ENCODE results near the gene KDM6A. TPM values are rescaled to one million over a fixed set of nuclear protein-coding genes. Genes with fewer than 3 reads are reported as not detected.
"Not testable (repeated sequence)": the region's sequence is repeated elsewhere in the genome, so short reads cannot be mapped to it uniquely, and the experiment has no call there.

The KDM6A gene
- total and polyA plus RNA-seq, 2 donors (not counting 3 experiments of a cell fraction or from before 2014, with no cell fraction given) = 9.0 to 20.6 TPM

GRCh38 chrX:44908827-44909226 is 35.8 kb downstream of the KDM6A start:
- no peak overlapping the region for H3K9ac ChIP-seq (replicated peaks; ENCODE audit: extremely low read depth, insufficient read depth, low read length)
- FAIRE-seq = no peak

GRCh38 chrX:44910508-44910907 is 37.5 kb downstream of the KDM6A start:
- intact Hi-C loops (cut with micrococcal nuclease); H3K27ac ChIP-seq (ENCODE audit: insufficient read depth, low read depth, low read length); H3K9me3 ChIP-seq (replicated peaks; ENCODE audit: control insufficient read depth, insufficient read depth, low read length); H4K20me1 ChIP-seq (replicated peaks; ENCODE audit: control insufficient read depth, extremely low read depth, insufficient read depth, low read length); POLR2A ChIA-PET; H2AFZ ChIP-seq (ENCODE audit: low read depth, low read length); DNase-seq (ENCODE audit: low read depth, low spot score); H3K9me1 ChIP-seq (replicated peaks; ENCODE audit: control insufficient read depth, extremely low read depth, insufficient read depth, low read length); dilution Hi-C loops (cut with MboI; ENCODE audit: extremely low pct_ligation_motif_present, low sequenced_read_pairs); H3K27me3 ChIP-seq (ENCODE audit: control insufficient read depth in 2 of 2, insufficient read depth in 2 of 2, low read length in 2 of 2); FAIRE-seq; H3K4me2 ChIP-seq (ENCODE audit: insufficient read depth, low read length); H3K9ac ChIP-seq (replicated peaks; ENCODE audit: extremely low read depth, insufficient read depth, low read length); BruUV-seq (replicated peaks); CTCF ChIA-PET; H3K4me3 ChIP-seq (replicated peaks in 1 of 3; ENCODE audit: insufficient read depth in 1 of 3, low read depth in 1 of 3, low read length in 3 of 3); H3K36me3 ChIP-seq (ENCODE audit: control insufficient read depth in 2 of 2, extremely low read depth in 1 of 2, insufficient read depth in 2 of 2, low read length in 2 of 2): not testable (repeated sequence)
- H3K79me2 ChIP-seq (ENCODE audit: control insufficient read depth, insufficient read depth, low read length) = peaks cover 65% of the 10 kb centered on the region
- H3K4me1 ChIP-seq (ENCODE audit: control insufficient read depth, extremely low read depth, insufficient read depth, low read length) = peaks cover 13% of the 10 kb centered on the region

More at GRCh38 chrX:44908827-44909226, 35.8 kb downstream of the KDM6A start:
- Histone ChIP-seq H3K4me1 (ENCODE audit: control insufficient read depth, extremely low read depth, insufficient read depth, low read length) (peaks cover 7% of the 10 kb centered on the region), H3K9me3 (replicated peaks; ENCODE audit: control insufficient read depth, insufficient read depth, low read length) (no peaks in the 10 kb centered on the region), H4K20me1 (replicated peaks; ENCODE audit: control insufficient read depth, extremely low read depth, insufficient read depth, low read length) (peaks cover 4% of the 10 kb centered on the region), H2AFZ (ENCODE audit: low read depth, low read length) (no peak overlapping the region), H3K4me2 (ENCODE audit: insufficient read depth, low read length) (no peak overlapping the region), H3K9me1 (replicated peaks; ENCODE audit: control insufficient read depth, extremely low read depth, insufficient read depth, low read length) (no peaks in the 10 kb centered on the region), H3K4me3 (replicated peaks in 1 of 3; ENCODE audit: insufficient read depth in 1 of 3, low read depth in 1 of 3, low read length in 3 of 3) (no peak overlapping the region), H3K27me3 (ENCODE audit: control insufficient read depth in 2 of 2, insufficient read depth in 2 of 2, low read length in 2 of 2) (no peaks in the 10 kb centered on the region), H3K79me2 (ENCODE audit: control insufficient read depth, insufficient read depth, low read length) (peaks cover 72% of the 10 kb centered on the region), H3K36me3 (ENCODE audit: control insufficient read depth in 2 of 2, extremely low read depth in 1 of 2, insufficient read depth in 2 of 2, low read length in 2 of 2) (no peaks in the 10 kb centered on the region), H3K27ac (ENCODE audit: insufficient read depth, low read depth, low read length) (no peak overlapping the region)
- dilution Hi-C loops (cut with MboI; ENCODE audit: extremely low pct_ligation_motif_present, low sequenced_read_pairs) = no loop called here
- TF ChIP-seq POLR2A (IDR thresholded peaks at IDR 0.05; ENCODE audit: low read depth, low read length) (no peak), MYC (IDR thresholded peaks at IDR 0.05; ENCODE audit: low read depth, low read length) (no peak), MAX (IDR thresholded peaks at IDR 0.05; ENCODE audit: insufficient read depth, insufficient read length) (no peak)
- intact Hi-C loops (cut with micrococcal nuclease) = no loop called here
- ChIA-PET CTCF (no interaction called here), POLR2A (no interaction called here)
- no TSS peak for BruUV-seq (replicated peaks)
- DNase-seq (ENCODE audit: low read depth, low spot score) = no peak

- H4K20me1 ChIP-seq (replicated peaks; ENCODE audit: control insufficient read depth, extremely low read depth, insufficient read depth, low read length); intact Hi-C loops (cut with micrococcal nuclease); H3K9me1 ChIP-seq (replicated peaks; ENCODE audit: control insufficient read depth, extremely low read depth, insufficient read depth, low read length); CTCF ChIA-PET; H3K9ac ChIP-seq (replicated peaks; ENCODE audit: extremely low read depth, insufficient read depth, low read length); H3K4me2 ChIP-seq (ENCODE audit: insufficient read depth, low read length); H3K36me3 ChIP-seq (ENCODE audit: control insufficient read depth in 2 of 2, extremely low read depth in 1 of 2, insufficient read depth in 2 of 2, low read length in 2 of 2); H3K27ac ChIP-seq (ENCODE audit: insufficient read depth, low read depth, low read length); BruUV-seq (replicated peaks); H2AFZ ChIP-seq (ENCODE audit: low read depth, low read length); POLR2A ChIA-PET; dilution Hi-C loops (cut with MboI; ENCODE audit: extremely low pct_ligation_motif_present, low sequenced_read_pairs); DNase-seq (ENCODE audit: low read depth, low spot score); H3K27me3 ChIP-seq (ENCODE audit: control insufficient read depth in 2 of 2, insufficient read depth in 2 of 2, low read length in 2 of 2); FAIRE-seq; H3K9me3 ChIP-seq (replicated peaks; ENCODE audit: control insufficient read depth, insufficient read depth, low read length); H3K4me3 ChIP-seq (replicated peaks in 1 of 3; ENCODE audit: insufficient read depth in 1 of 3, low read depth in 1 of 3, low read length in 3 of 3): not testable (repeated sequence)
- Histone ChIP-seq H3K4me1 (ENCODE audit: control insufficient read depth, extremely low read depth, insufficient read depth, low read length) (peaks cover 13% of the 10 kb centered on the region), H3K79me2 (ENCODE audit: control insufficient read depth, insufficient read depth, low read length) (peaks cover 64% of the 10 kb centered on the region)
These were observed 38.1 kb downstream of the KDM6A start for GRCh38 chrX:44911074-44911600.
